Progenitor cell of endocrine pancreas (in vitro differentiated cells): Measurements from ENCODE around the gene SLC16A3. TPM values are rescaled to one million over a fixed set of nuclear protein-coding genes. Genes with fewer than 3 reads are reported as not detected.

ENCODE experiments used
- DNase-seq: peaks from one replicate; pipeline ENCODE4 v3.0.0; 2021; ENCODE audit warnings: low spot score; ENCODE audit not compliant: unreplicated experiment
- H3K27ac Mint-ChIP-seq: 2 replicates; pipeline ENCODE4 v1.8.0; 2021; ENCODE audit warnings: mild to moderate bottlenecking, moderate library complexity, mixed read lengths
- H3K27me3 Mint-ChIP-seq: 2 replicates; pipeline ENCODE4 v1.8.0; 2021; ENCODE audit warnings: mixed read lengths
- H3K36me3 Mint-ChIP-seq: 2 replicates; pipeline ENCODE4 v1.8.0; 2022; ENCODE audit warnings: mixed read lengths; ENCODE audit not compliant: insufficient read depth
- H3K4me1 Mint-ChIP-seq: 2 replicates; pipeline ENCODE4 v1.8.0; 2021; ENCODE audit warnings: low read depth, mixed read lengths
- H3K4me3 Mint-ChIP-seq: 2 replicates; pipeline ENCODE4 v1.8.0; 2021; ENCODE audit warnings: low read depth, mild to moderate bottlenecking, moderate library complexity, mixed read lengths
- H3K9me3 Mint-ChIP-seq: 2 replicates; pipeline ENCODE4 v1.8.0; 2021; ENCODE audit warnings: low read depth, mixed read lengths
- CTCF ChIP-seq: fragments of 200-600 bp; sonication (generic); IDR thresholded peaks from one replicate; pipeline ENCODE4 v1.5.0; 2021; ENCODE audit warnings: antibody characterized with exemption, mild to moderate bottlenecking; ENCODE audit not compliant: unreplicated experiment
- total RNA-seq: library from RNA; stranded (reverse); gene quantifications from 2 replicates; pipeline ENCODE4 v1.2.1, GENCODE V29; 2021

SLC16A3 gene
- total RNA-seq, 1 donor from 2014 or later: 5.4 TPM

GRCh38 chr17:82237083-82237745, 8.4 kb downstream of the SLC16A3 start:
- TF ChIP-seq CTCF: no peak
- no peak overlapping the region for H3K4me3 Mint-ChIP-seq
- H3K27me3 Mint-ChIP-seq: no peaks in the 10 kb centered on the region
- H3K36me3 Mint-ChIP-seq: peaks cover 2% of the 10 kb centered on the region
- H3K4me1 Mint-ChIP-seq: peaks cover 9% of the 10 kb centered on the region
- DNase-seq: no peak
- H3K9me3 Mint-ChIP-seq: no peaks in the 10 kb centered on the region
- H3K27ac Mint-ChIP-seq: no peak overlapping the region

GRCh38 chr17:82237746-82238471, 9.1 kb downstream of the SLC16A3 start:
- H3K36me3 Mint-ChIP-seq: peaks cover 6% of the 10 kb centered on the region
- H3K27me3 Mint-ChIP-seq: no peaks in the 10 kb centered on the region
- H3K4me1 Mint-ChIP-seq: peaks cover 9% of the 10 kb centered on the region

GRCh38 chr17:82238472-82239201, 9.8 kb downstream of the SLC16A3 start:
- Mint-ChIP-seq H3K4me3 (no peak overlapping the region), H3K27ac (peak overlapping the region; percentile 10), H3K9me3 (no peaks in the 10 kb centered on the region), H3K36me3 (peaks cover 6% of the 10 kb centered on the region), H3K27me3 (no peaks in the 10 kb centered on the region), H3K4me1 (peaks cover 9% of the 10 kb centered on the region)
- DNase-seq: no peak
- no peak for TF ChIP-seq CTCF

More at GRCh38 chr17:82237746-82238471, 9.1 kb downstream of the SLC16A3 start:
- H3K9me3 Mint-ChIP-seq: no peaks in the 10 kb centered on the region
- TF ChIP-seq CTCF: no peak
- no peak for DNase-seq
- H3K4me3 Mint-ChIP-seq: no peak overlapping the region
- no peak overlapping the region for H3K27ac Mint-ChIP-seq

GRCh38 chr17:82239401-82239925, 10.6 kb downstream of the SLC16A3 start:
- Mint-ChIP-seq H3K4me3 (no peak overlapping the region), H3K36me3 (peaks cover 13% of the 10 kb centered on the region), H3K27ac (no peak overlapping the region), H3K9me3 (no peaks in the 10 kb centered on the region), H3K27me3 (no peaks in the 10 kb centered on the region), H3K4me1 (peaks cover 8% of the 10 kb centered on the region)
- DNase-seq: no peak
- TF ChIP-seq CTCF: no peak

GRCh38 chr17:82239926-82240505, 11.2 kb downstream of the SLC16A3 start:
- no peak for TF ChIP-seq CTCF
- H3K4me3 Mint-ChIP-seq: no peak overlapping the region
- no peaks in the 10 kb centered on the region for H3K9me3 Mint-ChIP-seq
- no peak overlapping the region for H3K27ac Mint-ChIP-seq
- peaks cover 19% of the 10 kb centered on the region for H3K36me3 Mint-ChIP-seq
- H3K4me1 Mint-ChIP-seq: peaks cover 3% of the 10 kb centered on the region
- H3K27me3 Mint-ChIP-seq: no peaks in the 10 kb centered on the region
- DNase-seq: no peak
